WTC11 (cell line): ENCODE data around the gene COA5. TPM values are rescaled to one million over a fixed set of nuclear protein-coding genes. Genes with fewer than 3 reads are reported as not detected.

Experiments used
- ATAC-seq: fragments of 200-7000 bp; cut with Tn5 transposase; 2 replicates; pipeline ENCODE4 v1.10.0; 2021; ENCODE audit warnings: mild to moderate bottlenecking, moderate library complexity
- CTCF ChIA-PET: fragments of 300-600 bp; sonication (Branson Sonifier 250); formaldehyde crosslinking; loops from one replicate; lab custom pipeline; 2021; ENCODE audit warnings: antibody characterized with exemption; lab: Charles Lee
- POLR2A ChIA-PET: fragments of 350-600 bp; sonication (Branson Sonifier 250); formaldehyde crosslinking; loops from one replicate; lab custom pipeline; 2021; ENCODE audit warnings: antibody characterized with exemption; lab: Charles Lee
- DNase-seq: peaks from one replicate; pipeline ENCODE4 v3.0.0; 2021; ENCODE audit warnings: low spot score
- H3K27ac Mint-ChIP-seq: 2 replicates; pipeline ENCODE4 v1.8.0; 2021; ENCODE audit warnings: mixed read lengths
- H3K27me3 Mint-ChIP-seq: 2 replicates; pipeline ENCODE4 v1.8.0; 2021; ENCODE audit warnings: low read depth, mild to moderate bottlenecking, moderate library complexity, mixed read lengths
- H3K36me3 Mint-ChIP-seq: 2 replicates; pipeline ENCODE4 v1.8.0; 2021; ENCODE audit warnings: mixed read lengths
- H3K4me1 Mint-ChIP-seq: 2 replicates; pipeline ENCODE4 v1.8.0; 2022; ENCODE audit warnings: mixed read lengths
- H3K4me3 Mint-ChIP-seq: 2 replicates; pipeline ENCODE4 v1.8.0; 2021; ENCODE audit warnings: mild to moderate bottlenecking, moderate library complexity, mixed read lengths
- H3K9me3 Mint-ChIP-seq: 2 replicates; pipeline ENCODE4 v1.8.0; 2021; ENCODE audit warnings: mixed read lengths
- ATF2 ChIP-seq: sonication (generic); formaldehyde crosslinking; IDR thresholded peaks from 2 replicates; pipeline ENCODE4 v1.8.1; 2022; ENCODE audit warnings: low read depth, missing genetic modification reagents, borderline replicate concordance
- CREB1 ChIP-seq: sonication (generic); formaldehyde crosslinking; IDR thresholded peaks from 2 replicates; pipeline ENCODE4 v1.8.0; 2023; ENCODE audit warnings: mild to moderate bottlenecking, missing genetic modification reagents
- ETV6 ChIP-seq: sonication (generic); formaldehyde crosslinking; IDR thresholded peaks from 2 replicates; pipeline ENCODE4 v1.8.1; 2022; ENCODE audit warnings: mild to moderate bottlenecking, missing genetic modification reagents
- GRHL2 ChIP-seq: fragments of 250-450 bp; sonication (Bioruptor Pico); IDR thresholded peaks from 2 replicates; pipeline ENCODE4 v1.8.0; 2022; ENCODE audit warnings: mild to moderate bottlenecking, moderate library complexity; ENCODE audit not compliant: insufficient replicate concordance, severe bottlenecking
- IRF2 ChIP-seq: sonication (generic); formaldehyde crosslinking; IDR thresholded peaks from 2 replicates; pipeline ENCODE4 v1.8.0; 2022; ENCODE audit warnings: low read depth, missing genetic modification reagents, borderline replicate concordance
- OVOL2 ChIP-seq: fragments of 250-450 bp; sonication (Bioruptor Pico); IDR thresholded peaks from 2 replicates; pipeline ENCODE4 v1.9.0; 2021; ENCODE audit warnings: mild to moderate bottlenecking, borderline replicate concordance
- RELA ChIP-seq: sonication (generic); formaldehyde crosslinking; IDR thresholded peaks from 2 replicates; pipeline ENCODE4 v1.8.1; 2022; ENCODE audit warnings: missing genetic modification reagents, mild to moderate bottlenecking, borderline replicate concordance
- SMAD4 ChIP-seq: sonication (generic); formaldehyde crosslinking; IDR thresholded peaks from 2 replicates; pipeline ENCODE4 v1.8.0; 2022; ENCODE audit warnings: mild to moderate bottlenecking, missing genetic modification reagents
- TEAD1 ChIP-seq: sonication (generic); formaldehyde crosslinking; IDR thresholded peaks from 2 replicates; pipeline ENCODE4 v1.8.0; 2022; ENCODE audit warnings: mild to moderate bottlenecking, missing genetic modification reagents
- TEAD4 ChIP-seq: sonication (generic); formaldehyde crosslinking; IDR thresholded peaks from 2 replicates; pipeline ENCODE4 v1.8.0; 2022; ENCODE audit warnings: mild to moderate bottlenecking, missing genetic modification reagents
- USF2 ChIP-seq: sonication (generic); formaldehyde crosslinking; IDR thresholded peaks from 2 replicates; pipeline ENCODE4 v1.8.1; 2023; ENCODE audit warnings: mild to moderate bottlenecking, missing genetic modification reagents, moderate library complexity
- ZMAT4 ChIP-seq: fragments of 250-450 bp; sonication (Bioruptor Pico); IDR thresholded peaks from 2 replicates; pipeline ENCODE4 v1.9.0; 2021; ENCODE audit warnings: mild to moderate bottlenecking
- ZNF121 ChIP-seq: sonication (generic); formaldehyde crosslinking; IDR thresholded peaks from 2 replicates; pipeline ENCODE4 v1.8.0; 2023; ENCODE audit warnings: missing genetic modification reagents
- ZNF232 ChIP-seq: sonication (generic); formaldehyde crosslinking; IDR thresholded peaks from 2 replicates; pipeline ENCODE4 v1.8.0; 2022; ENCODE audit warnings: mild to moderate bottlenecking, missing genetic modification reagents
- ZNF416 ChIP-seq: fragments of 250-450 bp; sonication (Bioruptor Pico); IDR thresholded peaks from 2 replicates; pipeline ENCODE4 v1.9.0; 2021; ENCODE audit warnings: mild to moderate bottlenecking, inconsistent platforms
- ZNF671 ChIP-seq: fragments of 250-450 bp; sonication (Bioruptor Pico); IDR thresholded peaks from 2 replicates; pipeline ENCODE4 v1.8.0; 2021; ENCODE audit warnings: mild to moderate bottlenecking
- total RNA-seq: library from RNA; stranded (reverse); gene quantifications from 3 replicates; pipeline ENCODE4 v1.2.3, GENCODE V29; 2021
- TF ChIP-seq, protein P1 (sequence below): sonication (generic); formaldehyde crosslinking; IDR thresholded peaks from 2 replicates; pipeline ENCODE4 v1.8.1; 2022; ENCODE audit warnings: missing genetic modification reagents, borderline replicate concordance
- TF ChIP-seq, protein P2 (sequence below): fragments of 250-450 bp; sonication (Bioruptor Pico); IDR thresholded peaks from 2 replicates; pipeline ENCODE4 v1.9.0; 2021; ENCODE audit warnings: mild to moderate bottlenecking
- TF ChIP-seq, protein P3 (sequence below): sonication (generic); formaldehyde crosslinking; IDR thresholded peaks from 2 replicates; pipeline ENCODE4 v1.8.1; 2022; ENCODE audit warnings: mild to moderate bottlenecking, missing genetic modification reagents, moderate library complexity, borderline replicate concordance
- TF ChIP-seq, protein P4 (sequence below): fragments of 250-450 bp; sonication (Bioruptor Pico); IDR thresholded peaks from 2 replicates; pipeline ENCODE4 v1.9.0; 2021; ENCODE audit warnings: moderate library complexity, mild to moderate bottlenecking, inconsistent platforms, borderline replicate concordance
- TF ChIP-seq, protein P5 (sequence below): fragments of 250-450 bp; sonication (Bioruptor Pico); IDR thresholded peaks from 2 replicates; pipeline ENCODE4 v1.8.0; 2021; ENCODE audit warnings: mild to moderate bottlenecking

COA5 gene
- total RNA-seq, 1 experiment from 2014 or later = 29.3 TPM

DNA sequence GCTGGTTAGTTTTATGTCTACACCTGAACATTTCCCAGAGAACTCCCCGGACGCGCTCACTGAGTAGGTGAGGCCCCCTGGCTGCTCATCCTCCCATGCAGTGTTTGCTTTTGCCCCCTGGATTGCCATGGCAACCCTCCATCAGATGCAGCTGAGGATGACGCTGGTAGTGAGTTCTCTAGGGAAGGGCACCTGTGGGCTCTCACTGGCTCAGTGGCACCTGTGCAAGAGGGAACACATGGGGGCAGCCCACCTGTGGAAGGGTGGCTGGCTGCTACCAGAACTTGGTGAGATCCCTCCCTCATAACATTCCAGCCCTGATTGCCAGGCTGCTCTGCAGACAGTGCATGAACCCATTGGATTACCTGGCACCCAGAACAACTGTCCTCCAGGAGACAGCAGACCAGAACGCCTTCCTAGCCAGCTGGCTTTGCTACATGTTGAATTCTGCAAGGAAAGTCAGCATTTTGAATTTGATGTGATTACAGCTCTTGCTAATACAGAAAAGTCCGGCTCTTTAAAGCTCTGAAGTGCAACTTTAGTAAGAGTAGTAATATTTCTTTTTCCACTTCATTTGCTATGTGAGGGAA lies 21.7 kb downstream of the COA5 start:
- no peak for TF ChIP-seq RELA (CRISPR knock-in tag)
- TF ChIP-seq, all 79 proteins: peak for 0
- no peak for ATAC-seq
- Mint-ChIP-seq H3K27me3 (no peaks in the 10 kb centered on the region), H3K27ac (no peak overlapping the region), H3K36me3 (peaks cover 9% of the 10 kb centered on the region; the same call in 1 of the 2 replicates), H3K4me1 (no peaks in the 10 kb centered on the region), H3K9me3 (no peaks in the 10 kb centered on the region), H3K4me3 (no peak overlapping the region)
- ChIA-PET CTCF (interaction anchor here (1.1 to 1.8 kb wide), 3 partner anchors 15 to 99 kb away, joined by 3 to 5 read pairs (median 5); no protein-coding TSS in a partner anchor), POLR2A (no interaction called here)
- no peak for DNase-seq

DNA sequence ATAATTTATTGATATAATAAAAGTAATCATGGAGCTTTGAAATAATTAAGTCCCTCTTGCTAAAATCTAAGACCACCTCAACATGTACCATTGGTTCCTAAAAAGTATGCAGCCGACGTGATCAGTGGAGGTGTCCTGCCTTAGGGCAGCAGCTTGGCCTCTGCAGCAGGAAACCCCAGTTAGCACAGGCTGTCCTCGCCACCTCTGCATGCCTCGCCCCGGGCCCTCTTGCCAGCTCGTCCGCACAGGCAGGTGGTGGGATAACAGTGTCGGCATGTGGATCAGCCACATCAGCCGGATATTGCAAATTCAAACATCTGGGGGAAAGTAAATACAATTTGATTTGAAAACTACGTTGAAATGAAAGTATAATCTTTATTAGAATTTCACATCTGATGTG lies 22.9 kb downstream of the COA5 start:
- POLR2A ChIA-PET = no interaction called here
- ATAC-seq (no peak), DNase-seq (no peak)
- Mint-ChIP-seq H3K4me1 (no peaks in the 10 kb centered on the region), H3K27me3 (no peaks in the 10 kb centered on the region), H3K9me3 (no peaks in the 10 kb centered on the region), H3K27ac (no peak overlapping the region), H3K4me3 (no peak overlapping the region), H3K36me3 (peaks cover 9% of the 10 kb centered on the region; the same call in 1 of the 2 replicates)
- TF ChIP-seq ZNF121 (CRISPR knock-in tag) = no peak
- TF ChIP-seq, protein P1, sequence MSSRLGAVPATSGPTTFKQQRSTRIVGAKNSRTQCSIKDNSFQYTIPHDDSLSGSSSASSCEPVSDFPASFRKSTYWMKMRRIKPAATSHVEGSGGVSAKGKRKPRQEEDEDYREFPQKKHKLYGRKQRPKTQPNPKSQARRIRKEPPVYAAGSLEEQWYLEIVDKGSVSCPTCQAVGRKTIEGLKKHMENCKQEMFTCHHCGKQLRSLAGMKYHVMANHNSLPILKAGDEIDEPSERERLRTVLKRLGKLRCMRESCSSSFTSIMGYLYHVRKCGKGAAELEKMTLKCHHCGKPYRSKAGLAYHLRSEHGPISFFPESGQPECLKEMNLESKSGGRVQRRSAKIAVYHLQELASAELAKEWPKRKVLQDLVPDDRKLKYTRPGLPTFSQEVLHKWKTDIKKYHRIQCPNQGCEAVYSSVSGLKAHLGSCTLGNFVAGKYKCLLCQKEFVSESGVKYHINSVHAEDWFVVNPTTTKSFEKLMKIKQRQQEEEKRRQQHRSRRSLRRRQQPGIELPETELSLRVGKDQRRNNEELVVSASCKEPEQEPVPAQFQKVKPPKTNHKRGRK (CRISPR knock-in tag) = no peak
- TF ChIP-seq, protein P2, sequence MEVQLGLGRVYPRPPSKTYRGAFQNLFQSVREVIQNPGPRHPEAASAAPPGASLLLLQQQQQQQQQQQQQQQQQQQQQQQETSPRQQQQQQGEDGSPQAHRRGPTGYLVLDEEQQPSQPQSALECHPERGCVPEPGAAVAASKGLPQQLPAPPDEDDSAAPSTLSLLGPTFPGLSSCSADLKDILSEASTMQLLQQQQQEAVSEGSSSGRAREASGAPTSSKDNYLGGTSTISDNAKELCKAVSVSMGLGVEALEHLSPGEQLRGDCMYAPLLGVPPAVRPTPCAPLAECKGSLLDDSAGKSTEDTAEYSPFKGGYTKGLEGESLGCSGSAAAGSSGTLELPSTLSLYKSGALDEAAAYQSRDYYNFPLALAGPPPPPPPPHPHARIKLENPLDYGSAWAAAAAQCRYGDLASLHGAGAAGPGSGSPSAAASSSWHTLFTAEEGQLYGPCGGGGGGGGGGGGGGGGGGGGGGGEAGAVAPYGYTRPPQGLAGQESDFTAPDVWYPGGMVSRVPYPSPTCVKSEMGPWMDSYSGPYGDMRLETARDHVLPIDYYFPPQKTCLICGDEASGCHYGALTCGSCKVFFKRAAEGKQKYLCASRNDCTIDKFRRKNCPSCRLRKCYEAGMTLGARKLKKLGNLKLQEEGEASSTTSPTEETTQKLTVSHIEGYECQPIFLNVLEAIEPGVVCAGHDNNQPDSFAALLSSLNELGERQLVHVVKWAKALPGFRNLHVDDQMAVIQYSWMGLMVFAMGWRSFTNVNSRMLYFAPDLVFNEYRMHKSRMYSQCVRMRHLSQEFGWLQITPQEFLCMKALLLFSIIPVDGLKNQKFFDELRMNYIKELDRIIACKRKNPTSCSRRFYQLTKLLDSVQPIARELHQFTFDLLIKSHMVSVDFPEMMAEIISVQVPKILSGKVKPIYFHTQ (CRISPR knock-in tag) = no peak
- no peak for TF ChIP-seq ZNF232
- TF ChIP-seq TEAD4 (CRISPR knock-in tag) = no peak
- TF ChIP-seq GRHL2 (CRISPR knock-in tag) = no peak
- no peak for TF ChIP-seq ZMAT4 (CRISPR knock-in tag)
- TF ChIP-seq USF2 (CRISPR knock-in tag) = no peak
- TF ChIP-seq, protein P3, sequence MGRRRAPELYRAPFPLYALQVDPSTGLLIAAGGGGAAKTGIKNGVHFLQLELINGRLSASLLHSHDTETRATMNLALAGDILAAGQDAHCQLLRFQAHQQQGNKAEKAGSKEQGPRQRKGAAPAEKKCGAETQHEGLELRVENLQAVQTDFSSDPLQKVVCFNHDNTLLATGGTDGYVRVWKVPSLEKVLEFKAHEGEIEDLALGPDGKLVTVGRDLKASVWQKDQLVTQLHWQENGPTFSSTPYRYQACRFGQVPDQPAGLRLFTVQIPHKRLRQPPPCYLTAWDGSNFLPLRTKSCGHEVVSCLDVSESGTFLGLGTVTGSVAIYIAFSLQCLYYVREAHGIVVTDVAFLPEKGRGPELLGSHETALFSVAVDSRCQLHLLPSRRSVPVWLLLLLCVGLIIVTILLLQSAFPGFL (CRISPR knock-in tag) = no peak
- no peak for TF ChIP-seq IRF2 (CRISPR knock-in tag)
- no peak for TF ChIP-seq ZNF671 (CRISPR knock-in tag)
- TF ChIP-seq, protein P4, sequence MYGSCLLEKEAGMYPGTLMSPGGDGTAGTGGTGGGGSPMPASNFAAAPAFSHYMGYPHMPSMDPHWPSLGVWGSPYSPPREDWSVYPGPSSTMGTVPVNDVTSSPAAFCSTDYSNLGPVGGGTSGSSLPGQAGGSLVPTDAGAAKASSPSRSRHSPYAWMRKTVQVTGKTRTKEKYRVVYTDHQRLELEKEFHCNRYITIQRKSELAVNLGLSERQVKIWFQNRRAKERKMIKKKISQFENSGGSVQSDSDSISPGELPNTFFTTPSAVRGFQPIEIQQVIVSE (CRISPR knock-in tag) = no peak
- no peak for TF ChIP-seq ETV6 (CRISPR knock-in tag)
- TF ChIP-seq TEAD1 (CRISPR knock-in tag) = no peak
- no peak for TF ChIP-seq OVOL2
- TF ChIP-seq CREB1 (CRISPR knock-in tag) = no peak
- TF ChIP-seq ATF2 (CRISPR knock-in tag) = no peak
- TF ChIP-seq, protein P5, sequence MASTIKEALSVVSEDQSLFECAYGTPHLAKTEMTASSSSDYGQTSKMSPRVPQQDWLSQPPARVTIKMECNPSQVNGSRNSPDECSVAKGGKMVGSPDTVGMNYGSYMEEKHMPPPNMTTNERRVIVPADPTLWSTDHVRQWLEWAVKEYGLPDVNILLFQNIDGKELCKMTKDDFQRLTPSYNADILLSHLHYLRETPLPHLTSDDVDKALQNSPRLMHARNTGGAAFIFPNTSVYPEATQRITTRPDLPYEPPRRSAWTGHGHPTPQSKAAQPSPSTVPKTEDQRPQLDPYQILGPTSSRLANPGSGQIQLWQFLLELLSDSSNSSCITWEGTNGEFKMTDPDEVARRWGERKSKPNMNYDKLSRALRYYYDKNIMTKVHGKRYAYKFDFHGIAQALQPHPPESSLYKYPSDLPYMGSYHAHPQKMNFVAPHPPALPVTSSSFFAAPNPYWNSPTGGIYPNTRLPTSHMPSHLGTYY (CRISPR knock-in tag) = no peak
- TF ChIP-seq ZNF416 (CRISPR knock-in tag) = no peak
- TF ChIP-seq SMAD4 (CRISPR knock-in tag) = no peak
- CTCF ChIA-PET = interaction anchor here (0.6 to 1.6 kb wide), 3 partner anchors 16 to 96 kb away, joined by 3 to 5 read pairs (median 4); no protein-coding TSS in a partner anchor
